Erythroblast (primary cell): ENCODE results near the gene LTF.

ENCODE experiments used
- GATA1 ChIP-seq: IDR thresholded peaks from 2 replicates; pipeline ENCODE4 v1.6.1; 2011; ENCODE audit warnings: low read depth, mild to moderate bottlenecking, control low read depth, low read length, moderate library complexity
- POLR2A ChIP-seq: IDR thresholded peaks from 2 replicates; pipeline ENCODE4 v1.6.1; 2011; ENCODE audit warnings: mild to moderate bottlenecking, low read length

GRCh38 chr3:46484388-46484787 lies 19.7 kb upstream of the LTF start:
- no peak for TF ChIP-seq POLR2A
- TF ChIP-seq GATA1 = no peak
